SIG-M5 (cell line): ENCODE data around the gene TFR2.

Experiments used
- DNase-seq: peaks from one replicate; lab custom pipeline; 2025; lab: John Stamatoyannopoulos, UW

TFR2 gene

DNA sequence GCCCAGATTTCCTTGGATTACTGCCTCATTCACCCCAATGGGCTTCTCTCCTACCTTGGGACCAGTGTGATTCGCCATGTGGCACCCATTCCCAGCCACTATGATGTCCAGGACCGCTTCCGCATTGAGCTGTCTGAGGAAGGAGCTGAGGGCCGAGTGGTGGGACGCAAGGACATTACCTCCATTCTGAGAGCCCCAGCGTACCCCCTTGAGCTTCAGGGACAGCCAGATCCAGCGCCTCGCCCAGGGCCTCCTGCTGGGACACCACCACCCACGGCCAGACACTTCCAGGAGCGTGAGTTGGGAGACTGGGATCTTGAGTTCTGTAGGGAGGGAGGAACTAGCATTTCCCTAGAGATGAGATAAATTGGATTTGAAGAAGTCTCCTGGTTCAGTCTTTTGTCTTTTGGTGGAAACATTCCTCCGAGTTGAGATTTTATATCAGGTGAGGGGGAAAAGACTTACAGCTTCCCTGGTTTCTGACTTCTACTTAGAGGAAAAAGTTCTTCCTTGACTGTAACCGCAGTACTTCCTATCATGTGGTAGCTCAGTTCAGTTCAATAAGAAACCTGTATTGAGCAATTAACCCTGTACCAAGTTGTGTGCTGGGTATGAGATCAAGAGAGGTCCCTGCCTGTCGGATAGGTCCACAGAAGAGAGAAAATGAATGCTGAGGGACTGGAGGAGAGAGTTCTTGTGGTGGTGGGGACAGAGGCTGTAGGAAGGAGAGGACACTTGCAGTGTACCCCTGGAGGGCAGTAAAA lies 27.8 kb downstream of the TFR2 start:
- peak; percentile 12 for DNase-seq

DNA sequence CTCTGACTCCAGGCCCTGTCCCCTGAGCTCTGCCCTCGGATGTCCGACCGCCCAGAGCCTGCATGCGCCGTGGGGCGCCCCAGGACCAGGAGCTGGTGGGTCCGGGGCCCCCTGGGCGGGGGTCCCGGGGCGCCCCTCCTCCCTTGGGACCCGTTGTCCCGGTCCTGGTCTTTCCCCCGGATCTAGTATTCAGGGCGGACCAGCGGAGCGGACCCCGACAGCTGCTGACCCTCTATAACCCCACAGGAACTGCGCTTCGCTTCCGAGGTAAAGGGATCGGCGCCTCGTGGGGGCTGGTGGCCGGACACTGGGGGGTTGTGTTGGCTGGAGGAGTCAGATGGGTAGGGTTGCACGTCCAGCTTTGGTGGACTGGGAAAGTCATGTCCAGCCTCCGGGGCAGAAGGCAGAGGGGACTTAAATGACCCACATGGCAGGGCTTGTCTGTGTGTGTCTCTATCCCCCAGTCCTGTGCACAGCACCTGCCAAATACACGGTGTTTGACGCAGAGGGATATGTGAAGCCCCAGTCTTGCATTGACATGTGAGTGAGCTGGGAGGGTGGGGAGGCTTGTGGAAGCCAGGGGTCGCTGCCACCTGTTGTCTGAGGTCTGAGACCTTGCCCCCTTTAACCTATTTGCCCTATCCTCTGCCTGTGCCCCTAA lies 28.5 kb downstream of the TFR2 start:
- no peak for DNase-seq

DNA sequence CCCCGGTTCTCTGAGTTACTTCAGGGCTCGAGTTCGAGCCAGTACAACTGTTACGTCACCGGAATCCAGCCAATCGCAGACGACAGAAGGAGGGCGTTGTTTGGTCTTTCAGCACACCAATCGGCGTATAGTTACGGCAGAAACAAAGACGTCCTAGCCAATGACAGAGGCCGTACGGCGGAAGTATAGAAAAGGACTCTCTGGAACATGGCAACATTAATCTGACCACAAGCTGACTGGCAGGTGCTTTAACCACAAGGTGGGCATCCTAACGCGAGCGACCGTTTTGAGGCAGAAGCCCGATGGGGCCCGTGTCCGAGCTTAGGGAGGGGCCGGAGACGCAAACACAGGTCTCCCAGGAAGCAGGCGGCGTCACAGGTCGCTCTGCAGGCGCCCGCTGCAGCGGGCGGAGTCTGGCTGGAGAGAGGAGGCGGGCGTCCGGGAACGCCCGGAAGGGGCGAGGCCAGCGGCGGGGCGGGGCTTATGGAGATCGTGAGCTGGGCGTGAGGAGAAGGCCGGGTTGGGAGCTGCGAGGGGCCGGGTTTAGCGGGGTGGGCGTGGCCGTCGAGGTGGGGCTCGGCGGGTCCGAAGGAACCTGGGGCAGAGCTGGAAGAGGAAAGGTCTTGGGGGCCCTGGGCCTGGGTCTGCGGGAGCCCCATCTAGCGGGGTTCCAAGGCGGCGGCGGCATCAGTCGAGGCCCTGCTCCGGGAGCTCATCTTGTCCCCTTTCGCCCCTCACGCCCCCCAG lies 29.2 kb downstream of the TFR2 start, which contains the start of gene MOSPD3:
Gene MOSPD3, plus strand, starts transcription at position 558 of the 747 bp plus-strand sequence. CDS start 252 bp downstream, outside the sequence.
- DNase-seq = peak; percentile 95

DNA sequence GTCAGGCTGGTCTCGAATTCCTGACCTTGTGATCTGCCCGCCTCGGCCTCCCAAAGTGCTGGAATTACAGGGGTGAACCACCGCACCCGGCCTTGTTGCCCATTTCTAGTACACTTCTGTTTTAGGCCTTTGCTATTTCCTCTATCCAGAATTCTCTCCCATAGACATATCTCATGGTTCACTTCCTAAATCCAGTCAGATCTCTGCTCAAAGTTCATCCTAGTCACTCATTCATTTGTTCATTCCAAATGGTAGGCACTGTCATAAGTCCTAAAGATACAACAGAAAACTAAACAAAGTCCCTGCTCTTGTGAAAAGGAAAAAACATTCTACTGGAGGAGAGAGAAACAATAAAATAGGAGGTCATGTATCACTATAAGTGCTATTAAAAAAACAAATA lies 31.4 kb downstream of the TFR2 start:
- DNase-seq = no peak

GRCh38 chr7:100607111-100607510 lies 34.2 kb downstream of the TFR2 start:
- no peak for DNase-seq

DNA sequence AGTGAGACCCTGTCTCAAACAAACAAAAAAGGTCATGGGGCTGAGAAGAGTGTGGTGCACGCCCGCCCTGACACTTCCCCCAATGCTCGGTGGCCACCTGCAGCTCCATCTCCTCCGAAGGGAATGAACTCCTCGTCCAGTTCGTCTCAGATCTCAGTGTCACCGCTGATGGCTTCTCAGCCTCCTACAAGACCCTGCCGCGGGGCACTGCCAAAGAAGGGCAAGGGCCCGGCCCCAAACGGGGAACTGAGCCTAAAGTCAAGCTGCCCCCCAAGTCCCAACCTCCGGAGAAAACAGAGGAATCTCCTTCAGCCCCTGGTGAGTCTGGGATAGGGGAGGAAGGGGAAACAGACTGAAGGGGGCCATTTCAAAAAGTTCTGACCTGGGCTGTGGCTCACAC lies 35.0 kb downstream of the TFR2 start:
- DNase-seq = no peak

DNA sequence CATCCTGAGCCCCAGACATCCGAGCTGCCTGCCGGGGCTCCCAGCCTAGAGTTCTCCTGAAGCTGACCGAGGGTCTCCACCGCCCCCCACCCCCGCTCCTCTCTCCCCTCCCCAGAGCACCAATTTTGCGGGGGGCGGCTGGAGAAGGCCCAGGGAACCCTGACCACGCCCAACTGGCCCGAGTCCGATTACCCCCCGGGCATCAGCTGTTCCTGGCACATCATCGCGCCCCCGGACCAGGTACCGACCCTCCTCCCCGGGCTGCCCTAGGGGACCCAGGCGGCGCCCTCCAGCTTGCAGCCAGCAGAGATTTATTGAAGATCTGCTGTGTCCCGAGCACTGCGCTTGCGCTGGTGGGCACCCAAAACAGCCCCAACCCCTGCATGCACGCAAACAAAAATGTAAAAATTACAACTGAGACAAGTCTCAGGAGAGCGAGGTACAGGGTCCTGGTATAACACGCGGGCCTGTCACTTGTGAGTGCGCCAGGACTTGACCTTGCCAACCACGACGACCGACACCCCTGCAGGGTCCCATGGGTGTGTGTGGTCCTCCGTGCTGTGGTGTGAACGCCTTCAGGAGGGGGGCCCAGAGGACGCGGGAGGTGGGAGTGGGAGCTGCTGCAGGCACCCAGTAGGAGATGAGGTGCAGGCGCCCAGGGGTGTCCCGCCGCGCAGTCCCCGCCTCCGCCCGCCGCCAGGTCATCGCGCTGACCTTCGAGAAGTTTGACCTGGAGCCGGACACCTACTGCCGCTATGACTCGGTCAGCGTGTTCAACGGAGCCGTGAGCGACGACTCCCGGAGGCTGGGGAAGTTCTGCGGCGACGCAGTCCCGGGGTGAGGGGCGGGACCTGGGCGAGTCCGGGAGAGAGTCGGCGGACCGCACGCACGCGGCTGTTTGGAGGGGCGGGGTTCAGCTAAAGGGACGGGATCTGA lies 36.1 kb downstream of the TFR2 start:
- DNase-seq = no peak

- DNase-seq = no peak
These were observed 37.0 kb downstream of the TFR2 start for GRCh38 chr7:100604028-100604975.

DNA sequence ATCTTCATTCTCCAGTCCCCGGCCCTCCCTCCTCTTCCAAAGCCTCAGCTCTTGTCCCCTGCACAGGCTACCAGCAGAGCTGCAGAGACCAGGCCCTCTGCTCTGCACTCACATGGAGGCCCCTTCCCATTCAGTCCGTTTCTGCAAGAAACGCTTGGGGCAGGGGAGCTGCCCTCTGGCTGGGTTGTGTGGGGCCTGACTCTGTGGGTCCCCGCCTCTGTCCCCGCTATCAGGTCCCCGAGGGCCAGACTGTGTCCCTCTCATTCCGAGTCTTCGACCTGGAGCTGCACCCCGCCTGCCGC lies 37.7 kb downstream of the TFR2 start:
- no peak for DNase-seq

GRCh38 chr7:100602889-100603725 lies 38.2 kb downstream of the TFR2 start:
- DNase-seq = no peak

- DNase-seq = no peak
These were observed 40.7 kb downstream of the TFR2 start for GRCh38 chr7:100600730-100601038.

- DNase-seq = no peak
These were observed 41.2 kb downstream of the TFR2 start for GRCh38 chr7:100599911-100600729.

DNA sequence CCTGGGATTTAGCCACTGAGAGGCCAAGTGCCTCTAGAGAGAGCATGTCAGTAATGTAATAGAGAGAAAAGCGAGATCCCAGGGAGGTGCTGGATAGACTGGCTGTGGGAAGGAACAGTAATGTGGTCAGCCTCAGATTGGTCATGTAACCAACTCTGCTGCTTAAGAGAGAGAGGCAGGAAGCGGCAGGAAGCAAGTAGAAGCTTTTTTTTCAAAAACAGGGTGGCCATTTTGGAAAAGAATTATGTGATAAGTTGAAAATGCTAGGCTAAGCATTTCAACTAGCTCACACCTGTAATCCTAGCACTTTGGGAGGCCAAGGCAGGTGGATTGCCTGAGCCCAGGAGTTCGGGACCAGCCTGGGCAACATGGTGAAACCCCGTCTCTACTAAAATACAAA lies 42.9 kb downstream of the TFR2 start:
- no peak for DNase-seq

GRCh38 chr7:100595188-100595587 lies 46.2 kb downstream of the TFR2 start:
- no peak for DNase-seq

DNA sequence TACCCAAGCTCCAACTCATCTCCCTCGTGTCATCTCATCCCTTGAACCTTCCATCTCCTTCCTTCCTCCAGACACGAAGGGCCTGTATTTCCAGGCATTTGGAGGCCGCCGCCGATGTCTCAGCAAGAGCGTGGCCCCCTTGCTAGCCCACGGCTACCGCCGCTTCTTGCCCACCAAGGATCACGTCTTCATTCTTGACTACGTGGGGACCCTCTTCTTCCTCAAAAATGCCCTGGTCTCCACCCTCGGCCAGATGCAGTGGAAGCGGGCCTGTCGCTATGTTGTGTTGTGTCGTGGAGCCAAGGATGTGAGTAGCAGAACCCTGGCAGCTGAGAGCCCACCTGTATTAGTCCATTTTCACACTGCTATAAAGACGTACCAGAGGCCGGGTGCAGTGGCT lies 49.8 kb downstream of the TFR2 start:
- DNase-seq = no peak

- DNase-seq = no peak
These were observed 51.1 kb downstream of the TFR2 start for GRCh38 chr7:100590077-100590737.

- no peak for DNase-seq
These were observed 51.9 kb downstream of the TFR2 start for GRCh38 chr7:100589341-100589947.

GRCh38 chr7:100588438-100588837 lies 52.9 kb downstream of the TFR2 start:
- DNase-seq = no peak
